Activated T-cell treated with anti-CD3 and anti-CD28 coated beads, Interleukin-2, amount 50 U/mL, for 1 hour (primary cell): ENCODE measurements around the gene FOXP4.

Experiments used
- DNase-seq: peaks from one replicate; pipeline ENCODE4 v3.0.0-alpha.2; 2020

The FOXP4 gene

DNA sequence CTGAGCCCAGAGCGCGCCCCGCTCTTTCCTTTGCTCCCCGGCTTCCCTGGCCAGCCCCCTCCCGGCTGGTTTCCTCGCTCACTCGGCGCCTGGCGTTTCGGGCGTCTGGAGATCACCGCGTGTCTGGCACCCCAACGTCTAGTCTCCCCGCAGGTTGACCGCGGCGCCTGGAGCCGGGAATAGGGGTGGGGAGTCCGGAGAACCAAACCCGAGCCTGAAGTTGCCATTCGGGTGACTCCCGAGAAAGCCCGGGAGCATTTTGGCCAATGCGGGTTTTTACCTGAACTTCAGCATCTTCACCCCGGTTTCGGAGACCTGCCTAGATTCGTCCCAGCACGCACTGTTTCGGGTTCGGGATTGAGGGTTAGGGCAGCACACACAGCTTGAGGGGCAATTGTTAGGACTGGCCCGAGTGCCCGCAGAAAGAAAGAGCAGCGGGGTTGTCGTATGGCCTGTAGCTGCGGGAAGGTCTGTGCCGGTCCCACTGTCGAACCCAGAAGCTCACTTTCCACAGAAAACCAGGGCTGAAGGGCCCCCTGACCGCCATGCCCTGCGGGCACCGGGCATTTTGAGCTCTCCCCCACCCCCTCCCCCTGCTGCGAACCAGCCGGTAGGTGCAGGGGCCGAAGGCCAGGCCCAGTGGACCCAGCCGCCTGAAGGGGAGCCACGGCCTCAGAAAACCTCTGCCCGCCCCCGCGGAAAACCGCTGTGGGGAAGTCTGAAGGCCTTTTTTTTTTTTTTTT is 2.1 kb downstream of the FOXP4 start:
- DNase-seq = peak; percentile 58

DNA sequence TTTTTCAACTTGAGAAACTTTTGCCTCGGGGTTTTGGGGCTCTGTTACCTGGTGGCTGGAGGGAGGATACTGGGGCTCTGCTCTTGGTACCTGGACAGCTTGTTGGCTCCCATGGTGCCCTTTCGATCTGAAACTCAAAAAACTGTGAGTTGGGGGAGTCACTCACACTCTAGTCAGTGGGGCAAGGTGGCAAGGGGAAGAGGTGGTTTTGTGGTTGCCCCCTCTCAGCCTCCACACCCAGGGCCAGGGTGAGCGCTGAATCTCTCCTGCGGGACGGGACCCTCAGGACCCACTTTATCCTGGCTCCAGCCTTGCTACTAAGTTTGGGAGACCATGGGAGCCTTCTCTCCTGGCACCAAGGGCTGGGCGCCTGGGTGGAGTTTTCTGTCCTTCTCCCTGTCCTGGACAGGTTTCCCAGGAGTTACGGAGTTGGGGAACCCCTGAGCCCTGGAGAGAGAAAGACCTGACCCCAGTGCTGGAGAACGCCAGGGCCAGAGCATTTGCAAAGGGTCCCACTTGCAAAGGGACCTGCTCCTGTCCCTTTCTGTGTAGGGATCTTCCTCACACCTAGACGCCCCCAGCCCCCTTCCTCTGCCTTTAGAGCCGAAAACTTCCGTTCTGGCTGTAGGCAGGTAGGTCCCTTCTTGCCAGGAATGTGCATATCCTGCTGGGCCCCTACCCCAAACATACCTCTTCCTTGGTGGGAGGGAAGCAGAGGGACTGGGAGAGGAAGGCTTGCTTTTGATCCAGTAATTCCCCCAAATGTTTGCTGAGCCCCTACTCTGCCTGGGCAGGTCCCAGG is 2.9 kb downstream of the FOXP4 start:
- no peak for DNase-seq

DNA sequence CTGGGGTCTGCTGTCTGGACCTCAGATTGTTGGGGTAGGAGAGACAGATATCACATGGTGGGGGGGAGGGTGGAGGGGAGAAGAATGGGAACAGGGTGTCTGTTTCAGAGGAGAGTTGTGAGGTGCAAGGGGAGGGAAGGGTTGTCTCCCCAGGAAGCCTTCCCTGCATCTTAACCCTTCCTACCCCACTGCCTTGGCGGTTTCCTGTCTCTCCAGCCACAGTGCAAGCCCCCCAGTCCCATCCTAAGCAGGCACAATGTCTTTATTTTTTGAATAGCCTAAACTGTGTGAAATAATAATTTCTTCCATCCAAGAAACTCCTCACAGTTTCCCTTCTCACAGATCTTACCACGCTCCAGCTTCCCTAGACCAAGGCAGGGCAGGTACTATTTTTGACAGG is 3.5 kb downstream of the FOXP4 start:
- DNase-seq = no peak

DNA sequence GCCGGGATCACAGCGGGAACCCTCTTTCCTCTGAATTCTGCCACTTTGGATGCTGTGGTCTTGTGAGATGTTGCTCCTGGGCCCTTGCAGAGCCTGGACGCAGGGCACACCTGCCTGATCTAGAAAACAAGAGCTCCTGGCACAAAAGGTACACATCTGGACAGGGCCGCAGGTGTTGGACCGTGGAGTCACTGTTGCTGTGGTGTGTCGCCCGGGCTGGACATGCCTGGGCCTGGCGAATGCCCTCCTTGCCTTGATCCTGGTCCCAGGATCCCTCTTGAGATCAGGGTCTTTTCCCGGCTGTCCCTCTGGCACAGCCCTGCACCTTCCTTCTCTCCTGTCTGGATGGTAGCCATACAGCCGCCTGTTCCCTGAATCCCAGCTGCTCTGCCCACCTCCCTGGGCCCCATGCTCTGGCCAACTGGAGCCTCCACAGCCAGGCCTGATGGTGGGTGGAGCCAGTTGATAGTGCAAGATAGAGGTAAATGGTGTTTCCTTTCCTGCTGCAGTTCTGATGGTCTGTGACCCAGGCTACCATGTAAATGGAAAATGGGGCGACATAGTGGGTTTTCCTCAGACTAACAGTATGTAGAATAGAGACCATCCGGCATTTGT is 5.0 kb downstream of the FOXP4 start:
- DNase-seq = no peak

DNA sequence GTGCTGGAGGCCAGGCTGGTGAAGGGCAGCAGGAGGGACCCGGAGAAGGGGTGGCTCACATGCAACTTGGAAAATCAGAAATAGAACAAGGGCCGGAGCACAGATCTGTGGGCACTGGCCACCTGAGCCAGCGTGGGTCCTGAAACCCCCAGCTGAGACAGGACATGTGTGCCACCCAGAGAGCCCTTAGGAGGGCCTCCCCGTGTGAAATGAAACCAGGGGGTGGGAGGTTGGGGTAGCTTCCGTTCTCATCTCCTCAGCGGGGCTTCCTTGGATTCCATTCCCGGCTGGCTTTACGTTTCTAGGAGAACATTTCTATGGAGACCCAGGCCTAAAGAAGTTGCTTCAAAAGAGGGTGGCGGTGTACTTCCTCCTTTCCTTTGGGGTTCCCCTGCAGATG is 5.7 kb downstream of the FOXP4 start:
- no peak for DNase-seq

DNA sequence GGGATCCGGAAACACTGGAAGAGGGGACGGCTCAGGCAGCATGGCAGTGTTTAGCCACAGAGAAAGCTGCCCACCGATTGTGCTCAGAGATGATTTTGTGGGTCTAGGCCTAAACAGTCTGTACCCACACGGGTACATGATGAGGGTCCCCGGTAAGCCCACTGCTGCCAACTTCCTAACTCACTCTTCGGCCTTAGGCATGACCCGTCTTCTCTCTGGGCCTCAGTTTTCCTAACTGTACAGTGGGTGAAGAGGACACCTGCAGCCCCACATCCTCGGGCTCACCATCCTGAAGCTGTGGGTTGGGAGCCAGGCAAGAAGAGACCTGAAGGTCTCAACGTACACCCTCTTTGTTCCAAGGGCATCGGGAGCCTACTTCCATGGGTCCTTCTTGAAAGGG is 6.5 kb downstream of the FOXP4 start:
- no peak for DNase-seq

DNA sequence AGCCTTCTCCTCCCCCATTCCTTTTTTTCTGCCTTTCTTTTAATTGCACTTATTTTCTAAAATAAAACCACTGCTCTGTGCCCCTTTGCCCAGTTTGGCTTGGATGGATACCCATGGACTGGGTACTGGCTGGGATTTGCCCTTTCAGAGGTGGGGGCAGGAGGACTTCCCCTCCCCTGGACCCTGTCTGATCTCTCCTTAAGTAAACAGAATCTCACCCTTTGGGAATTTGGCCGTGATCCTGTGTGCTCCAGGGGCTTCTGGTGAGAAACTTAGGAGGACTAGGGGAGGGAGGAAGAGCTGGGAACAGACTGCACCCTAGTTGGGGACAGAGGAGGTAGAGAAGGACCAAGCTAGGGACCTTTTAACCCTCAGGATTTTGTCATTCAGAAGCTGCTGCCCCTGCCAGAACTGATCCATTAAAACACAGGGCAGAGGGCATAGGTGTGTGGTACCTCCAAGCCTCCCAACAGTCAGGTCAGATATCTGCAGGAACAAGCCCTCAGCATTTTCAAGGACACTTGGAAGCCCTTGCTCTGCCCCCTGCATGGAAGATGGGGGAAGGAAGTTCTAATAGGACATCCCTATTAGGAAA is 7.3 kb downstream of the FOXP4 start:
- DNase-seq = no peak

DNA sequence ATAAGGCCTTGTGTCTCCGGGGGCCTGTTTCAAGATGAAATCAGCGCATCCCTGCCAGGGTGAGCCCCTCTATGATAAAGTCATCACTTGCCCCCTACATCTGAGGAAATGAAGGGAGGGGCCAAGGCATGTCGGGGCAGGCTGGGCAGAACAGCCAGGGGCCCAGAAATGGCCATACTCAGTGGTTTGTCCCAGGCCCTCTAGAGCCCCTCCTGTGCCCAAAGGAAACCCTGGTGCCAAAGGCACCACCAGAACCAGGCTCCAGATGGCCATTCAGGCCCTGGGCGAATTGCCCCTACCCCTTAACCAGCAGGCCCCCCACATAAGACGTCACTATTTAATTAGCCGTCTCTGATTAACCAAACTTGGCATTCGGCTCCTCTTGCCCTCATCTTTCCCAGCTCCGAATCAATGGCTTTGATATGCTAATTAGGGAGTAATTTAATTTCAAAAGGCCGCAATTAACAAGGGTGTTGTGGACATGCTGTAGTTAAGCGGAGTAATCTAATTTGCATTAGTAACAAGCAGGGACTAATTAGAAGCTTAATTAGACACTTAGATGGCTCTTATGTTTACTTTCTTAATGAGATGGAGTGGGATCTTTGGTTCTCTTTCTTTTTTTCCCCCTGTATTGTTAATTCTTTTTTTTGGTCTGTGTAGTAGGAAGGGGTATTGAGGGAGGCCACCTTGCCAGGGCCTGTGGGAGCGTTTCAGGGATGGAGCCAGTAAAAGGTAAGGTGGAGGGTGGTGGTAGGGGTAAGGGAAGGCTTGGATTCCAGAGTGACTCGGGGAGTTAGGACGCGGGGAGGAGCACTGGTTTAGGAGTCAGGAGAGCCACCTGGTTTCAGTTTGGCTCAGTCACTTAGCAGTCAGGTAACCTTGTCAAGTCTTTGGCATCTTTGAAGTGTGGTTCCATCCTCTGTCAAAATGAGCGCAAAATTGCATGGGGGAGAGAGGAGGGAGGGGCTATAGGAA is 9.4 kb downstream of the FOXP4 start:
- DNase-seq = no peak

DNA sequence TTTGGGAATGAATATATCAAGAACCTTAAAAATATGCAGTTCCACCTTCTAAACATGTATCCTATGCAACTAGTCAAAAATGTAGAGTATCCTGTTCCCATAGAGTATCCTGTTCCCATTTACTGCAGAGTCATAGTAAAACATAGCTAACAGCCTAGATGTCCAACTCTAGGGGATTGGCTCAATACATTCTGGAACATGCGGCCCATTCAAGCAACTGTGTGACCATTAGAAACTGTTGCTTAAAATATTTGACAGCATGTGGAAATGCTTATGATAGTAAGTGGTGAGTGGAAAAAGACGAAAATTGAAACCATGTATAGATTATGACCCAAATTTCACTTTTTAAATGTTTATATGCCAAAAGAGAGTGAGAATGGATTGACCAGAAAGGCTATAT is 11.2 kb downstream of the FOXP4 start:
- no peak for DNase-seq

DNA sequence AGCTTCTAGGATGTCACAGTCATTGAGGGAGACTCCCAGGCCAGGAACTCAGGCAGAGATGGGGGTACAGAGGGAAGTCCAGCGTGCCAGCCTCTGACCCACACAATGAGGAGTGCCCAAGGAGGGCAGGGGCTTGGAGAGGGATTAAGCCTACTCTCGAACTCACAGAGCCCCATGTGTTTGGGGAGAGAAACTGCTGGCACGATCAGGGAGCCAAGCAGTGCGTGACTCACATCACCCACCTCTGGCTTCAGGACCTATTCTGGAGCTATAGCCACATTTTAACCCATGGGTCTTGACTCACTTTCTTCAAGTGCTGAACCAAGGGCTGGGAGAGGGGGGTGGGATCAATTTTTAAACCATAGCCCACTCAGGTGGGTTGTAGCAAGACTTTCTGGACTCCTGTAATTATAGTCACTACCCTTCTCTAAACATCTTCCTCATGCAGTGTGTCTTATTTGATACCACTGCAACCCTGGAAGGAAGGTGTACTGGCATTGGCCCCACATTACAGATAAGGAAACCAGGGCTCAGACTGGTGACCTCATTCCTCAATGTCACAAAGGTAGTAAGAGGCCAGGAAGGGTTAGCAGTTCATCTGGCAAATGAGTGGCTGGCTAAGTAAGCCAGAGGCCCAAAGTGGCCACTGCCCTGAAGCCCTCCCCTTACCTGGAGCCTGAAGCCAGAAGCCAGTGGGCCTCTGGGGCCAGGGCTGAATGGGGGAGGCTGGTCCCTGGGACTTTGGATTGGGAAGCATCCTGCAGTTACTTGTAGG is 12.0 kb downstream of the FOXP4 start:
- no peak for DNase-seq

DNA sequence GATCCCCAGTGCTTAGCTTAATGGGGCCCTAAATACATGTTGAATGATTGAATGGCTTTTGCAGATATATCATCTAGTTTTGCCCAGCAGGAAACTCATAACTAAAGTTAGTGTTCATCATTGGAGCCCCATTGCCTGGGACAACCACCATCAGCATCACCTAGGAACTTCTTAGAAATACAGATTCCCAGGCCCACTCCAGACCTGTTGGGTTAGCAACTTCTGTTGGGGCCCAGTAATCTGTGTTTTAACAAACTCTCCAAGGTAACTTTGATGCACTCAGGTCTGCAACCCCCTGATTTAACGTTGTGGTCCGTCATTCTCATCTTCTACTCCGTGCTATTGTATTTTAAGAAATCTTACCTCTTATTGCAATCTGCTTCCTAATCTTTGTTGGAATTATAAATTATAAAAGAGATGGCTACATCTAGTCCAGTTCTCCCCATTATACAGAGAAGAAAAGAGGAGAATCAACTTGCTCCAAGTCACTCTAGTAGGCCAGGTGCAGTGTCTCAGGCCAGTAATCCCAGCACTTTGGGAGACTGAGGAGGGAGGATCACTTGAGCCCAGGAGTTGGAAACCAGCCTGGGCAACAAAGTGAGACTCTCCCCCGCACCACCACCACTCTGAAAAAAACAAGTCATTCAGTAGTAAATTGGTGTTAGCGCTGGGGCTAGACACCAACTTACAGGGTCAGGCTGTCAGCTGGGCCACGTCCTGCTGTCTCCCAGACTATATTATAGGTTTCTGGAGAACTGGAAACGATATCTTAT is 13.7 kb downstream of the FOXP4 start:
- no peak for DNase-seq

DNA sequence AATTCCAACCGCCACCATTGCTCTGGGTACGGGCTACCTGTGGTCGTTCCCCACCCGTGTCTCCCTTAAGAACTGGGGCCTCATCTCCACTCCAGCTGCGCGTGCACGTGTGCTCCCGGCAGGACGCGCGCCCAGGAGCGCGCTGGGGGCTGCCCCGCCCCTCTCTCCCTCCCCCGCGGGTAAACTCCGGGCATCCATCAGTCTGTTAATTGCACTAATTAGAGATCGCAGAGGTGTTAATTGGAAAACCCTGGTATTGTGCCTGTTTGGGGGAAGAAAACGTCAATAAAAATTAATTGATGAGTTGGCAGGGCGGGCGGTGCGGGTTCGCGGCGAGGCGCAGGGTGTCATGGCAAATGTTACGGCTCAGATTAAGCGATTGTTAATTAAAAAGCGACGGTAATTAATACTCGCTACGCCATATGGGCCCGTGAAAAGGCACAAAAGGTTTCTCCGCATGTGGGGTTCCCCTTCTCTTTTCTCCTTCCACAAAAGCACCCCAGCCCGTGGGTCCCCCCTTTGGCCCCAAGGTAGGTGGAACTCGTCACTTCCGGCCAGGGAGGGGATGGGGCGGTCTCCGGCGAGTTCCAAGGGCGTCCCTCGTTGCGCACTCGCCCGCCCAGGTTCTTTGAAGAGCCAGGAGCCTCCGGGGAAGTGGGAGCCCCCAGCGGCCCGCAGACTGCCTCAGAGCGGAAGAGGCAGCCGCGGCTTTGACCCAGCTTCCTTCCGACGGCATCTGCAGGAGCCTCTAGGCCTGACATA is 14.4 kb downstream of the FOXP4 start:
- DNase-seq = peak; percentile 89

DNA sequence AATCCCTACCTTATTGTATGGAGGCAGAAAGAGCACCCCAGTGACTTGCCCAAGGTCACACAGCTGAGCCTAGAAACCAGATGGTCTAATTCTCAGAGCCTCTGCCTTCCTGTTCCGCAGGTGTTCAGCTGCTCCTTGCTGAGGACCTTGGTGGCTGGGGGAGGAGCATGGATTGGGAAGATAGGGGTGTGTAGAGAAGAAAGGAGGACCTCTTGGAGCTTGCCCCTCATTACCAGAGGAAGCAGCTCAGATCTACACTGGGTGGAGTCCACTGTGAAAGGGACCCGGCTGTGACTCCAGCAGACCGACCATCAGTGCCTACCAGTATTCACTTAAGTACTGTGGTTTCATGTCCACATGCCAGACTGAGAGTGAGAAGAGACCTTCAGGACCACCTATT is 15.2 kb downstream of the FOXP4 start:
- DNase-seq = no peak

DNA sequence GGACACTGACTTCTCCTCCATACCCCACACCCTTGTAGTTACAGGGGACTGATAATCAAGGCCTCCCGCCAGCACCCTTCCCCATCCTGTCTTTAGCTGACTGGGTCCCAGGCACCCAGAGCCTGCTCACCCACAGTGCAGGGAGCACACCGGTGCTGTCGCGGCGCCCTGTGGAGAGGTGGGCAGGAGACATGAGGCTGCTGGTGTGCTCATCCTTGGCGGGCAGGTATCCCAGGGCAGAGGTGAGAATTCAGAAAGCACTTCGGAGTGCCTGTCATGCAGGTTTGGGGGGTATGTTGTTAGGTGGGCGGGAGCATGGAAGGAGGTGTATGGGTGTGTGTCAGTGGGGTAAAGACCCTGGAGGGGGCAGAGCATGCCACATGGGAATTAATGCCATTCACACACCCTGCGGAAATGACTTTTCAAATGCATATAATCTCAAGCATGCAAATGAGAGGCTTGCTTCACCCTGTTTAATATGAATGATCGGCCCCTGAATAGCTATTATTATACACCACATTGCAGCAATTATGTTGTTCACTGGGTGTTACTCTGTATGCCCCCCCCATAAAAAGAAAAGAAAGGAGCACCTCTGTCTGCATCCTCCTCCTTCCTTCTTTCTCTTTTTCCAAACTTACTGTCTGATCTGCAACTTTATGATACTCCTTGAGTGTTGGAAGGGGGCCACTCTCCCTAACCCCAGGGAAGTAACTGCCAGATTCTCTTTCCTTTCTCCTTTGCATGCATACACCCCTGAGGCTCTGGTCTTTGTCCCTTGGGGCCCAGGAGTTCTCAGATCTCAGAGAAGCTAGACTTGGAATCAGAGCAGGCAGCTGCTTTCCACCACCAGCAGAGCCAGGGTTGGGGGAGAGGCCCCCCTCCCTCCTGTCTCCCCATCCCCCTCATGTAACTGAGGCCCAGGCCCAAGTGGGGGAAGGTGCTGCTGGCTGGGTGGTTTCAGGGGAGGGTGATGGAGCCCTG is 16.0 kb downstream of the FOXP4 start:
- no peak for DNase-seq

DNA sequence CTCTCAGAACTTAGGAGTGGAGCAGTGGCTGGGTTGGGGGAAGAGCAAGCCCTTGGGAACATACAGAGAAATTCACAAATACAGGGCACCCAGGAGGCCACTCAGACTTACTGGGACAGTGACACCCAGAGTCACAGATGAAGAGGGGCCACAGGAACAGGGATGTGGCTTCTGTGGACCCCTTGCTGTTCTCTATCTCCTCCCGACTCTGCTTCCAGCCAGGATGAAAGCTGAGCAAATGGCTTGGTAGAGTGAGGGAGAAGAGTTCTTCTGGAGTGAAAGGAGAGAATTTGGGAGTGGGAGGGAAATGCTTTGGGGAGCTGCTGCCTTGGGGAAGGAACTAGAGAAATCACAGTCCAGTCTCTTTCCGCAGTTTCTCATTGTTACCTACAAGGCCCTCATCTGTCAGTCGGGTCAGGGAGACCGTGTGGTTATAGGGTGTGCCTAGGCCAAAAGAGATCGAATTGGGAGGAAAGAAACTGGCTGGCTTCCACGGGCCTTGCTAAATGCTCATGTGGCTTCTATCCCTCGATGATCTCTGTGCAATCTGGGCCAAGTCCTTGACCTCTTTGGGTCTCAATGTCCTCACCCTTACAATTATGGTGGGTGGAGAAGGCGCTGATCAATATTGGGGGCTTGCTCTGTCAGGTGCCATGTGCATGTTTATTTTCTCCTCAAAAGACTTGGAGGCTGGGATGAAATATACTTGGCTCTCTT is 17.0 kb downstream of the FOXP4 start:
- DNase-seq = no peak

DNA sequence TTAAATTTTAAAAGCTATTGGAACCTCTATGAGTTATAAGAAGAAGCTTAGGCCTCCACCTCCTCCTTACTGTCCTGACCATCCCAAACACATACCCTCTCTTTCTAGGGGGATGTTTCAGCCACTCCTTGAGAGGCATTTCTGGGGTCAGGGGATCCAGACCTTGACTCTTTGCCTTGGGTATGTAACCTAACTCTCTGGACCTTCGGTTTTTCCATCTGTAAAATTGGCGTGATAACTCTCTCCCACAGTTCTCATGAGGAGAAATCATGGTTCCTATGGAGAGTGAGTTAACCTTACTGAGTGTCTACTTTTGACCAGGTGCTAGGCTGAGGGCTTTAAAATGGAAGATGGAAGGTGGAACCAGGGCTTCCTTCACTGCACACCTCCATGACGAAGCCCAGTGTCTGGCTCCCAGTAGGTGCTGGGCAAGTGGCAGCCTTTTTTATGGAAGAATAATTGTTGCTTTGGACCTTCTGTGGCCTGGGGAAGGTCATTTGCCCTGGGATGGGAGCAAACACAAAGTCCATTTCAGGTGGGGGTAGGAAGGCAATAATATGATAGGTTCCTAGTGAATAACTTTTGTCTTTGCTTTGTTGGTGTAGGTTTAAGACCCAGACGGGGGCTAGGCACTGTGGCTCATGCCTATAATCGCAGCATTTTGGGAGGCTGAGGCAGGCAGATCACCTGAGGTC is 18.4 kb downstream of the FOXP4 start:
- DNase-seq = no peak

DNA sequence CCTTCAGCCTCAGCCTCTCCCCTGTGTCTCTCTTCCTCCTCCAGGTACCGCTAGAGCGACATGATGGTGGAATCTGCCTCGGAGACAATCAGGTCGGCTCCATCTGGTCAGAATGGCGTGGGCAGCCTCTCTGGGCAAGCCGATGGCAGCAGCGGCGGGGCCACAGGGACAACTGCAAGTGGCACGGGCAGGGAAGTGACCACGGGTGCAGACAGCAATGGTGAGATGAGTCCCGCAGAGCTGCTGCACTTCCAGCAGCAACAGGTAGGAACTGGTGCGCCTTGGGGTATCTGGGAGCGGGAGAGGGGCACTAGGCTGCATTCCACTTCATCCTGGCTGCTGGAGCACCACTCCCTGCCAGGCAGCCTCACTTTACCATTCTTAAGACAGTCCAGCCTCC is 19.5 kb downstream of the FOXP4 start:
- DNase-seq = no peak
